HG03457 (cell line): ENCODE measurements around the gene COL23A1.

Experiments used
- ATAC-seq: cut with Tn5 transposase; IDR thresholded peaks from one replicate; pipeline ENCODE4 v1.9.1; 2021; ENCODE audit warnings: moderate number of reproducible peaks; ENCODE audit not compliant: unreplicated experiment

COL23A1 gene

GRCh38 chr5:178465228-178465860 lies 124.8 kb downstream of the COL23A1 start:
- no peak for ATAC-seq

- ATAC-seq: no peak
Measured at GRCh38 chr5:178464431-178465048, 125.7 kb downstream of the COL23A1 start.

- no peak for ATAC-seq
Measured at GRCh38 chr5:178463321-178464155, 126.7 kb downstream of the COL23A1 start.

GRCh38 chr5:178462816-178463215 lies 127.4 kb downstream of the COL23A1 start:
- no peak for ATAC-seq

DNA sequence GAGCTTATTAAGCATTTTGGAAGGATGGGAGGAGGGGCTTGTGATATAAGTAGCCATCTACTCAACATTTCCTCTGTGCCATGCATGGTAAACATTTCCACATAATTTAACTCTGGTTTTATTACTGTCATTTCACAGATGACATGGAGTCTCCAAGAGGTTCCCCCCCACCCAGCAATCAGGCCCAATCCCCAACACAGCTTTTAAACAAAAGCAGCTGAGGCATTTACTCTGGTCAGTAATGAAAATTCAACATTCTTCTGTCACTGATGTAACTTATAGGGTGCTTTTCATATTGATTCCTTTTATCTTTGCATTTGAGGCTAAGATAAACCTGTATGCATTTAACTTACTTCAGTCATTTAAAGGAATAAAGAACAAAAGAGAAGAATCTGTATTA lies 128.1 kb downstream of the COL23A1 start:
- no peak for ATAC-seq

DNA sequence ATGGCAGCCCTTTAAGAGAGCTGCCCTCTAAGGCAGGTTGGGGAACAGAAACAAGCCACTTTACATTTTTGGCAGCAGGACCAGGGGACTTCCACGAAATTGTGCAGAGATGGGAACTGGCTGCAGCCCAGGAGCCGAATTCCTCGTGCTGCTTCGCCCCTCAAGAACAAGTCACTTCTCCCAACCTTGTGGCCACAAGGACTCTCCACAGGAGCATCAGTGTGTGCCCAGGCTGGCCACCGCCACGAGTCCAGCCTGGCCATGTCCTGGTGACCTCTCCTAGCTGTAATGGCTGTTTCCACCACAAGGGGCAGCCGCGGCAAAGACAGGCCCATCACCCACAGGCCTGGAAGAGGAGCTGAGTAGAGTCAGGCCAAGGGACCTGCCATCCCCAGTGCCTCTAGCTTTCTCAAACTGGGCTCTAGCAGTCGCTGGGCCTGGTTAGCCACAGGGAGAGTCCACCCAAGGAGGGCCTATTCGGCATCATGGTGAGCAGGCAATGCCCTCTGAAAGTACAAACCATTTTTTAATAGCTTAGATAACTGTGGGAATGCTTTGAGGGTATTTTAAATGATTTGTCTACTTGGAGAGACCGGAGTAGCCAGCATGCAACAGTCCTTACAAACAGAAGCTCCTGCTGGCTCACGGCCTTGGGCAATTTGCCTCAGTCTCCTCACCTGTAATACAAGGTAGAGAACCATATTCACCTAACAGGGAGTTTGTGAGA lies 129.0 kb downstream of the COL23A1 start:
- no peak for ATAC-seq

DNA sequence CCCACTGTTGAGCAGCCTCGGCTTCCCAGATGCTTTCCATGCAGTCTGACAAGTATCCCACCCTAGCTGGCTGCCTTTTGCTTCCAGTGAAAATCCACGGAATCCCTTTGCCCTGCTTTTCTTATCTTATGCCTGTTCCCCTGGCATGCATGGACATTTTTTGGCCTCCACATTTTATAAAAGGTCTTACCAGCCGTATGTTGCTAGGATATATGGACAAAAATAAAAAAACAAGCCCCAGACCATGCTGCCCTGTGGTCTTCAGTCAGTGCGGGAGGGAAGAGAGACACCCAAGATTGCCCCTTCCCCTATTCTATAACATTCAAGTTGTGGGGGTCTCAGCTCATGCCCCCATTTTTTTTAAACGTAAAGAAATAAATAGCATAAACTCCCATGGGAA lies 129.6 kb downstream of the COL23A1 start:
- ATAC-seq: no peak

DNA sequence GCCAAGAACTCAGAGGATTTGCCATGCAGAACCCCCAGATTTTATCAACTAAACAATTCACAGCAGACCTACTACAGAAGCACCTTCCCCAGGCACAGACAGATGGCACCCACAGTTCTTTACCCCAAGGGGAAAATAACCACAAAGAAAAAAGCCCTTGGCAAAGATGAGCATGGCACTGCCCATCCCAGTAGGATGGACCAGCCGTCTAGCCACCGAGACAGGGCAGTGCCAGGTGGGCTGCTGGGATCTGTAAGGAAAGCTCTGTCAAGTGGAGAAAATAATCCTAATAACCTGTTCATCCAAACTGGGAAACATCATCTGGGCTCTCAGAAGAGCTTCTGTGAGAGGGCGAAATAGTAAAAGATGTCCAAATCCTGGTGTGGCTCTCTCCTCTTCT lies 130.0 kb downstream of the COL23A1 start:
- no peak for ATAC-seq

DNA sequence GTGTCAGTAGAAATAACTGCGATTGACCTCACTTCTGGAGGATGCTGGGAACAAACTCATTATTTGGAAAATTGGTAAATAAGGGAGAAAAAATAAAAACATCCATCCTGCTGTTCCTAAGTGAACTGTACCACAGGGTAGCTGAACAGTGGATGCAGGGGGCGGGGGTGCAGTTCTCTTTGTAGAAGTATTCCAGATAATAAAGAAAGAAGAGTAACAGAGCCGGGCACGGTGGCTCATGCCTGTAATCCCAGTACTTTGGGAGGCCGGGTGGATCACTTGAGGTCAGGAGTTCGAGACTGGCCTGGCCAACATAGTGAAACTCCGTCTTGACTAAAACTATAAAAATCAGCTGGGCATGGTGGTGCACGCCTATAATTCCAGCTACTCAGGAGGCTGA lies 132.1 kb downstream of the COL23A1 start:
- ATAC-seq: no peak

DNA sequence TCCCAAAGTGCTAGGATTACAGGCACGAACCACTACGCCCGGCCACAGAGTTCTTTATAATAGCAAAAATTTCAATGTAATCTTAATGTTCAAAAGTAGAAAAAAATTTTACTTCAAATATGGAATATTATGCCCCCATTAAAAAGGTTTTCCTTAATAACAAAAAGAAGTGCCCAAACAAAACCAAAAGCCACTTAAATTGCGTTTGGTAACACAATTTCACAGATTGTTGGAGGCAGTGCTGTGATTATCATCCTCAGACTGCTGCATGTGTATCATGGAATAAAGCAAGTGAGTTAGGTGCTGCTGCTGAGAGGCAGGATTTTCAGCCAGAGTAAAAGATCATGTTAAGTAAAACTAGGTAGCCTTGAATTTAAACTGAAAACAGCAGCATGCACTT lies 132.7 kb downstream of the COL23A1 start:
- ATAC-seq: no peak

DNA sequence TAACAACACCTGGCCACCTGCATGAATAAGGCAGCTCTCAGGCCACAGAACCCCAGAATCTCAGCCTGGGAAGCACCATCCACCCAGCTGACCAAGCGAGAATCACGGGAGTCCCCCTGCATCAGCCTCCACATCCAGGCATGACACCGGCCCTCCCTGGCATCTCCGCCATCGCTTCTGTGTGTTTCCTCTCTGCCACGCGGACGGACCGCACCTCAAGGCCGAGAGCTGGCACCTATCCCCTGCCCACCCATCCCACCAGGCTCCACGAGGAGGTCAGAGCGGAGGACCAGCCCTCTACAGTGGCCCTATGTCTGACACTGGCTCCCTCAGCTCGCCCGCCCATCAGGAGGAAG lies 134.7 kb downstream of the COL23A1 start:
- ATAC-seq: no peak

GRCh38 chr5:178454821-178455479 lies 135.2 kb downstream of the COL23A1 start:
- ATAC-seq: no peak

DNA sequence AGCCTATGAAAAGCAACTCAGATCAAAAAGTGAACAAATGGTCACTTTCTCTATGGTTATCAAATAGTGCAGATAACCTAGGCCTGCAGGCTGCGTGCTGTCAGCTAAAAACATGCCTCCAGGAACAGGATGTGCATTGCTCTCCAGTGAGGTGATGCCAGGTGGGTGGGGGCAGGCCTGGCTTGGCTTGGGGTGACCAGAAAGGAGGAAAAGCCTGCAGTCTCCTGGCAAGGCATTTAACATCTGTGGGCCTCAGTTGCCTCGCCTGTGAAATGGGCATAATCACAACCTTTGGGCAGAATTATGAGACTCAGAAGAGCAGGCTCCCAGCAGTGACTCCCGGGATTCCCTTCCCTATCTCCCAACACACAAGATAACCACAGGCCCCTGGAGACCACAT lies 135.9 kb downstream of the COL23A1 start:
- no peak for ATAC-seq

DNA sequence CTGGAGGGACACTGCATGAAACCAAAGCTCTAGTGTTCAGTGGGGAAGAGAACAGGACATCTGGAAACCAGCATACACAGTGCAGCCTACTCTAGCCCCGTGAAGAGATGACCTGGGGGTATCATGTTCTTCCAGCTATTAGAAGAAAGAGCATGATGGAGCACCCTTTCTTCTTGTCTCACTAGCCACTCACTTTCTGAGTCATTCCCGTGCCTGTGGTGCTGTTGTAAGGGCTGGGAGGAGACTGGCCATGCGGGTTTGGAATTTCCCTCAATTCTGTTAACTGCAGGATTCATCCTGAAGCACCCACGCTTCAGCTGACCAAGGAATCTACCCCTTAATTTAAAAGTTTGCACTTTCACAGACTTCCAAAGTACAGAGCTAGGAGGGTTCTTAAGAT lies 137.0 kb downstream of the COL23A1 start:
- no peak for ATAC-seq

DNA sequence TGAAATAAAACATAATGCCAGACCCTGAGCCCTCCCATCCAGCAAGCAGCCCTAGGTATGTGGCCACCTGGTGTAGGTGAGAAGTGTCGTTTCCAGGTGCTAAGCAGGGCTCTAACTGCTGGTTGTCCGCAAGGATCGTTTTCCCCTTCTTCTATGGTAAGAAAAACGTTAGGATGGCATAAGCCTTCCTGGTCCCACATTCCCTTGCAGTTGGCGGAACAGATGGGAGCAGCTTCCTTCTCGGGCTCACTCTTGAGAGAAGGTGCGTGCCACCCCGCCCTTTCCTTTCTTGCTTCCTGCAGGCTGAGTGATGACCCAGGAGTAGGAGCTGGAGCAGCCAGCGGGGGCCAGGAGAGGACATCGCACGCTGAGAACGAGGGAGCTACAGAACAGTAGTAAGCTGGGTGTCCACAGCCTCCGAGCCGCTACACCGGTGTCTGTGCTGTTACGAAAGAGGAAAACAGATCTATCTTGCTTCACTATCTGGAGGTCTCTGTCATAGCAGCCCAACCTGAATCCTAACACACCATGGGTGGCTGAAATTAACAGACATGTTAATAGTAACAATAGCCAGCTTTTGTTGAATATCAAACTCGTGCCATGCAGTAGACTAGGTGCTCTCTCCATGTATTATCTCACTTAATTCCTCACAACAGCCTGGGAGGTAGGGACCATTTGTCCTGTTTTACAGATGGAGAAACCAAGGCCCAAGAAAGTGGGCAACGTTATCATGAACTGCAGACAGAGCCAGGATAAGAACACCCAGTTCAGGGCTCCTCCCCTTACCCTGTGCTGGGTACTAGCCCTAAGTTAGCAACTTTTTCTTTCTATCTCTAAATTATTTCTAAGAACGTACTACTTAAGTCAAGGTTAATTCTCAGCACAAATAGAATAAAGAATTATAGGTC lies 139.8 kb downstream of the COL23A1 start:
- no peak for ATAC-seq

- ATAC-seq: no peak
Measured at GRCh38 chr5:178449163-178450070, 140.8 kb downstream of the COL23A1 start.

- ATAC-seq: no peak
Measured at GRCh38 chr5:178445534-178445933, 144.7 kb downstream of the COL23A1 start.

GRCh38 chr5:178442405-178443257 lies 147.6 kb downstream of the COL23A1 start:
- no peak for ATAC-seq
